ENCODE measurements around the gene LYZ.

Gene LYZ

DNA sequence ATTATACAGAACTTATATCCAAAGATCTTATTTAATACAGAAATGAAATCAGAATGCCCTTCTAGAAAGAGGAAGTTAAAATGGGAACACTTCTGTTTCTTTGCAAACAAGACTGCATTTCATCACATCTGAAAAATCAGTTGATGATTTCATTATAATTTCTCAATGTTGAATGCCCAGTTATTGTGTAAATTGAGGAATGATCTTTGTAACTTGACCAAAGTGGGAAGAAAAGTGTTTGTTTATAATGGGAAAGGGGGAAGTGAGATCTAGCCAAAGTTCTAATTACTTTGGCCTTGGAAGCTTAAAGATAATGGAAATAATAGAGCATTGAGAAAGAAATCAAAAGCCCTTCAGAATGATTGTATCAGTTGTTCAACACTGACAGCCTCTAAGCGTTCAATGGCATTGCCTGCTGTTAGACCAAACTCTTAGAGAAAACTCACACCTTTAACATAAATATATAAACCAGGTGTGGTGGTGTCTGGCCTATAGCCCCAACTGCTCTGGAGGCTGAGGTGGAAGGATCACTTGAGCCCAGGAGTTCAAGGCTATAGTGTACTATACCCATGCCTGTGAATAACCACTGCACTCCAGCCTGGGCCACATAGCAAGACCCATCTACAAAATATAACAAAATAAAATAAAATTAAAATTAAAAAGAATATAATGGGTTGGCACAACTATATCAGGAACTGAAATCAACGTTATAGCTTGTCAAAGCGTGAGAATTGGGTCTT lies 9.9 kb upstream of the LYZ start:
- in situ Hi-C loops (cut with HindIII; ENCODE audit: low sequenced_read_pairs), result no loop called here

DNA sequence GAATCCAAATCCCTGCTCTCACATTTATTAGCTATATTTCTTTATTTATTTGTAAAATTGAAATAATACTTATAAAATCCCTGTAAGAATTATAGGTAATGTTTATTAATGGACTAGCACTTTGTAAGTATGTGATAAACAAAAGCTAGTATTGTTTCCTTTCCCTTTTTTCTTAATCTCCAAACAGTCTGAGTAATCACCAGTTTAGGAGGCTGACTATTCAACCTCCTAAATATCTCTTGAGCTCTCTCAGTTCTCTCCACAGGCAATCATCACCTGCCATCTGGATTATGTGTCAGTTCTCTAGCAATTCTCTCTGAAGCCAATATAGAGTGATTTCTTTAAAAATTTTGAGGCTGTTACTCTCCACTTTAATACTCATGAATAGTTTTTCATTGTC lies 9.2 kb upstream of the LYZ start:
- in situ Hi-C loops (cut with HindIII; ENCODE audit: low sequenced_read_pairs), result no loop called here

DNA sequence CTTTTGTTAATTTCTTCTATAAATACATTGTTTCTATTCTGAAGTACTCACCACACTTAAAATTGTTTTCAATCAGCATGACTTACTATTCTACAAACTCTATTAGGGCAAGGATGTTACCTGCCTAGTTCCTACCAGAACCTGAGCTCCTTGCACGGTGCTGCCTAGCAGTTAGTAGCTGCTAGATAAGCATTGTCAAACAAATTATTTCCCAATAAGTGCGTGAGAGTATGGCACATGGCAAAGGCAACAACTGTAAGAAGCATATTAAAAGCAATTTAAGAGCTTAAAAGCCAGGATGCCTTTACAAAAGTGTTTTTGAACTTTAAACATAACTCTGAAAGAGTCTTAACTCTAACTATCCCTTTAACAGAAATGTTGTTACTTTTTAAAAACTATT lies 8.2 kb upstream of the LYZ start:
- in situ Hi-C loops (cut with HindIII; ENCODE audit: low sequenced_read_pairs), result no loop called here

DNA sequence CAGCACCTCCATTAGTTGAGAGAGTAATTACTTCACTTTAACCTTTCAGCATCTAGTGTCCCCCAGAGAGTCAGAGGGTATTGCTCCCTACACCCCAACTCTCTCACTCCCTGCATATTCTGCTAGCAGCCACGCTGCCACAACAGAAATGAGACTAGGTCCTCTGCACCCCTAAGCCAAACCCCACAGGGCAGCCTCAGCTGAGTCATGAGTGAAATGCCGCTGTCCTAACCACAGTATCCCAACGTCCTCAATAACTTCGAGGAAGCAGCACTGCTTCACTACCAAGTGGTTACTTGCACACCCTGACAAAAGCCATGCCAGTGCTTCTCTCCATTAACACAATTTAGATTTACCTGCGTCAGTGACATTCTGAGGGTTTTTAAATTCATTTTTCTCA lies 6.9 kb upstream of the LYZ start:
- in situ Hi-C loops (cut with HindIII; ENCODE audit: low sequenced_read_pairs), result no loop called here

DNA sequence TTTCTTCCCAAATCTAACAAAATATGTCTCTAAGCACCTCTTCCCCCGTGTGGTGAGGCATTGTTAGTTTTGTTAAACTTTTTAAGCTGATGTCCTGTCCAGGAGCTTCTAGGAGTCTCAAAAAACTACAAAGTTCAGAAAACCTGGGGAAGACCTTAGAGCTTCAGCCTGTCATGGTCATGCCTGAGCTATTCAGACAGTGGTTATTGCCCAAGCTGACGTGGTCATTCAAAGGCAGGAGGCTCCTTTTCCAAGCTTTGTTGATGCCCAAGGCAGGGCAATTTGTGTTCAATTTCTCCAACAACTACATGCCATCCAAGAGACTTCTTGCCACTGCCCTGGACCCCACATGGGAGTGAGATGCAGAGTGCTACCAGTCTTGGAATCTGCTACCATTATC lies 5.8 kb upstream of the LYZ start:
- in situ Hi-C loops (cut with HindIII; ENCODE audit: low sequenced_read_pairs), result no loop called here

DNA sequence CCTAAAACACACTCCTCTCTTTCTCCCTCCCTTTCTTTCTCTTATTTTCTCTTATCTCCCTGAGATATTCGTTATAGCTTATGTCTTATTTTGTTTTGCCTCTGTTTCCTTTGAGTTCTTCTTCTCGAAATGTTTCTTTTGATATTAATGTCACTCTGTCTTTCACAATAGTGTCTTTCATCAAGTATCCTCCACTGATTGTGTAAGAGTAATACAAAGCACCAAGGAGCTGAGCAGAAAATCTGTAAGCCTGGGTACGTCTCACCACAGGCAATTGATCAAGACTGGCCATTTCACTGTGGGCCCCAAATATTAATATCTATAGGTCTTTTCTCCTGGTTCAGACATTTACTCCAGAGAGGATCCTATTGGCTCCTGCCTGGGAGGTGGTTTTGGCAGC lies 4.8 kb upstream of the LYZ start:
- in situ Hi-C loops (cut with HindIII; ENCODE audit: low sequenced_read_pairs), result no loop called here

DNA sequence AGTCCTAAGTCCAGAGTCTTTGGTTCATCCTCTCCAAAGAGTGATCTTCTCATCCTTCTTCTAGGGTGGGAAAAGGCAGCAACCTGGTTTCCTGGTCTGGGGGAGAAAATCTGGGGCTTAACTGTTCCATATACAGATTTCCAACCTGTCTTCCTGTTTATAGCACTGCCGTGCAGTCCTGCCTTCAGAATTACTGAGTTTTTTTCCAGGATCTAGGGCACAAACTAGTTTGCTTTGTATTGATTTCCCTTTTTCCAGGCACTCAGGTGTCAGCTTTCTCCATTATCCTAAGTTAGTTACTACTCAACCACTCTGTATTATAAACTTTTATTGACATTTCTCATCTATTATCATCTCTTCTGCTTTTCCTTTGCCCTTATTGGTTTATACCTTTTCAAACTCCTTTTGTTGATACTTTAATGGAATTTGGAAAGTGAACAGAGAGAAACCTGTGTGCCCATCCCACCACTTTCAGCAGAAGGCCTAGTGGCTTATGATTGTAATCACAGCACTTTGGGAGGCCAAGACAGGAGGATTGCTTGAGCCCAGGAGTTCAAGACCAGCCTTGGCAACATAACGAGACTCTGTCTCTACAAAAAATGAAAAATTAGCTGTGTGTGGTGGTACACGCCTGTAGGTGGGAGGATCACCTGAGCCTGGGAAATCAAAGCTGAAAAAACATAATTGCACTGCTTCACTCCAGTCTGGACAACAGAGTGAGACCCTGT lies 4.1 kb upstream of the LYZ start:
- in situ Hi-C loops (cut with HindIII; ENCODE audit: low sequenced_read_pairs), result no loop called here

DNA sequence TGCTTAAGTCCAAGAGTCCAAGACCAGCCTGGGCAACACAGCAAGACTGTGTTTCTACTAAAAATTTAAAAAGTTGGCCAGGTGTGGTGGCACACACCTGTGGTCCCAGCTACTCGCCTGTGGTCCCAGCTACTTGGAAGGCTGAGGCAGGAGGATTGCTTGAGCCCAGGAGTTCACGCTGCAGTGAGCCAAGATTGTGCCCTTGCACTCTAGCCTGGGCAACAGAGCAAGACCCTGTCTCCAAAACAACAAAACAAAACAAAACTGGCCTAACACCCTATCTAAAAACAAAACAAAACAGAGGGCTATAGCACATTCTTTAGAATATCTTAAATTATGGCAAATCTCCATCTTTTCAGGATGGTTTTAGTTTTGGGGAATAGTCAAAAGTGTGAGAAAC lies 3.1 kb upstream of the LYZ start:
- in situ Hi-C loops (cut with HindIII; ENCODE audit: low sequenced_read_pairs), result no loop called here

DNA sequence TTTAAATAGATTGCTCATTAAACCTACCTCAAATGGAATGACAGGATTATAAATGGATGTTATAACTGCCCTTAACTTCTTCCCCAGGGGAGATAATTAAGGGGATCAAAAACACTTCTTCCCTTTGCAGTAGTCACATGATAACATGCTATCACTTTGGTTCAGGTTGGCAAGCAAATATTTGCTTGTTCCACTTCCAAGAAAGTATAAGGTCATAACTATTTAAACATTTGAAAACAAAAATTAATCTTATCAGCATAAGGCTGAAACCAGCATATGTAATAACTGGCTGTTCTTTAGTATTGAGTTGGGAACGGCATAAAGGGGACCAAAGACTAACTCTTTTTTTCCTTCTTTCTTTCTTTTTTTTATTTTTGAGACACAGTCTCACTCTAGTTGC lies 2.4 kb upstream of the LYZ start:
- in situ Hi-C loops (cut with HindIII; ENCODE audit: low sequenced_read_pairs), result no loop called here

DNA sequence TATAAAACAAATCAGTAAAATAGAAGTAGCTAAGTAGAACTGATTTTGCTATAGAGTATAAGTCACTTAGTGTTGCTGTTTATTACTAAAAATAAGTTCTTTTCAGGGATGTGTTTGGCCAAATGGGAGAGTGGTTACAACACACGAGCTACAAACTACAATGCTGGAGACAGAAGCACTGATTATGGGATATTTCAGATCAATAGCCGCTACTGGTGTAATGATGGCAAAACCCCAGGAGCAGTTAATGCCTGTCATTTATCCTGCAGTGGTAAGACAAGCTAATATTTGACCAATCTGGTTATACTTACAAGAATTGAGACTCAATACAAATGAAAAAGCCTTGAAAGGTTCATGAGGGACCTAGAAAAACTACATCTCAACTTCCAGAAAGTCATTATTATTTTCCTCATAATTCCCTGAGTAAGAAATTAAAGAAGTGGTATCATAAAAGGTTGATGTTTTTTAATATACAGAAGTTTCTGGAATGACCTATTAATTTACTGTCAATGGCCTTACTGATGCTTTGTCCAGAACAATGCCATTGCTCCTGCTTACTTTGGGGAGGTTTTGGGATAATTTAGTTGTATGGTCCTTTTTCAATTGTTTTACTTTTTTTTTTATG lies 1.9 kb downstream of the LYZ start:
- in situ Hi-C loops (cut with HindIII; ENCODE audit: low sequenced_read_pairs), result no loop called here

DNA sequence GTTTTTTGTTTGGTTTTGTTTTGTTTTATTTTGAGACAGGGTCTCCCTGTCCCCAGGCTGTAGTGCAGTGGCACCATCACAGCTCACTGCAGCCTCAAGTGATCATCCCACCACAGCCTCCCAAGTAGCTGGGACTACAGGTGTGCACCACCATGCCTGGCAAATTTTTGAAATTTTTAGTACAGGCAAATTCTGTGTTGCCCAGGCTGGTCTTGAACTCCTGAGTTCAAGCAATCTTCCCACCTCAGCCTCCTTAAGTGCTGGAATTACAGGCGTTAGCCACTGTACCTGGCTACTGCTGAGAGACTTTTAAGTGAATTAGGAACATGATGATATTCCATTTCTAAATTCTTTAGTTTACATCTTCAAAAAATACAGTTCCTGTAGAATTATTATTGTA lies 2.6 kb downstream of the LYZ start:
- in situ Hi-C loops (cut with HindIII; ENCODE audit: low sequenced_read_pairs), result no loop called here

DNA sequence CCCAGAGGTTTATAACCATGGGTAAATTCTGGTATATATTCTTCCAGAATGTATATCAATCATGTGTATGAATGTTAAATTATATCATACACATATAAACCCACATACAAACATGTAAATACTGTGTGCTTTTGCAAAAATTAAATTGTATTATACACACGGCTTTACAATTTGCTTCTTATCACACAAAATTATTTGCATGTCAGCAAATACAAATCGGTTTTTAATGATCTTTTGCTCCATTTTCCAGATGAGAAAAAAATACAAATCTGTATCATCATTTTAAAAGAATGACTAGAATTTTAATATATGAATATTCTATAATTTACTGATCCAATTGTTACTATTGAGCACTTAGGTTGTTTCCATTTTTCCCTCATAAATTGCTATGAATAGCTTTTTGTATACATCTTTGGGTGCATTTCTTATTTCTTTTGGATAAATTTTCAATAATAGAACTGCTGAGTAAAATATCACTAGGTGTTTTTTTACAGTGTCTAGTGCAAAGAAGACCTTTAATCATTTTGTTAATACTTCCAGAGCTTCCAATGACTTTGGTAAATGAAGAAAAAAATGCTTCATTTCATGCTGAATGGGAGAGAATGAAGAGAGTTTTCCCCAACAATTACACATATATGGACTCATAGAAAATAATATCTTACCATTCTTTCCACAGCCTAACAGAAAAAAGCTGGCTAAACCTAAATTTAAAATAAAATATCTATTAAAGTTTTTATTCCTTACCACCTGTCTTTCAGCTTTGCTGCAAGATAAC lies 3.5 kb downstream of the LYZ start:
- in situ Hi-C loops (cut with HindIII; ENCODE audit: low sequenced_read_pairs), result no loop called here

DNA sequence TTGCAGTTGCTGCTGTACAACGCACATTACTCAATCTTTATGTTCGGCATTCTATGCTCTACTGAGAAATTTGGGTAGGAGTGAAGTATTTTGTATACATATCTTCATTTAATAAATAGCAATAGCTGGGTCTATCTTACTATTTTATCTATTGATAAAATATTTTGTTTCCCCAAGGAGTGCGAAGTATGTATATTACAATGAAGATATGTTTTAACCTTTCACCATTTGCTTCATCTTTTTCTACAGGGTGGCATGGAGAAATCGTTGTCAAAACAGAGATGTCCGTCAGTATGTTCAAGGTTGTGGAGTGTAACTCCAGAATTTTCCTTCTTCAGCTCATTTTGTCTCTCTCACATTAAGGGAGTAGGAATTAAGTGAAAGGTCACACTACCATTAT lies 4.7 kb downstream of the LYZ start:
- in situ Hi-C loops (cut with HindIII; ENCODE audit: low sequenced_read_pairs), result no loop called here

DNA sequence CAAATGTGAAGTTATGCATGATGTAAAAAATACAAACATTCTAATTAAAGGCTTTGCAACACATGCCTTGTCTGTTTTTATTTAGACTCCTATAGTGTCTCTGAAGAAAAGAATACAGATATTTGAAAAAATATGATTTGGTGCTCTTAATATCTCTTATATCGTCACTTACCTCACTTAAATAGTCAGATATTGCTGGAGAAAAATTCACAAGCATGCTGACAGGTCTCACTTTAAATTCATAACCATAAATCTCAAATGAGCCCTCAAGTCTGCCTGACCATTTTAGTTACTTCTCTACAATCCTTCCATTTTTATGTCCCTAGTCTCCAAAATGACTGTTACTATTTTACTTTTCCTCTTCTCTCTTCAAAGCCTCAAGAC lies 6.0 kb downstream of the LYZ start:
- in situ Hi-C loops (cut with HindIII; ENCODE audit: low sequenced_read_pairs), result no loop called here

DNA sequence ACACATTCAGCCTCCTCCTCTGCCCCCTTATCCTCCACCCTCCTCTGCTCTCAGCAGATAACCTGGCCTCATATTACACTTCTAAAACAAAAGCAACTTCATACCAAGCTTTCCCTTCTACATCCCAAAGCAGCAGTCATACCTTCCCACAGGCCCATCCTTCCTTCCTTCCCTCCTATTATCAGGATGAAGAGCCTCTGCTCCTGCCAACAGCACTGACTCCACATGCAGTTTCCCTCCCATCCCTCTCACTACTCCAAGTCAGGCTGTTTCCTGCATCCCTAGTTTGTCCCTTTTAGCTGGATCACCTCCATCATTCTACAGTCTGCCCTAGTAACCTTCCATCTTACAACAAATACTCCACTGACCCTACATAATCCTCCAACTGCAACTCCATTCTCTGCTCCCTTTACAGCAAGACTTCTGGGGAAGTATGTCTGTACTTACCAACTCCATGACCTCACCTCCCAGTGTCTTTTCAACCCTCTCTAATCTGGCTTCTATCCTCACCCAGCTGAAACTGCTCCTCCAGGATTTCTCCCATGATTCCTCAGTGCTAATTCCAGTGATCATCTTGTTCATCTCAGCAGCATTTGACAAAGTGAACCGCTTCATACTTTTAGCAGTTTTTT lies 6.5 kb downstream of the LYZ start:
- in situ Hi-C loops (cut with HindIII; ENCODE audit: low sequenced_read_pairs), result no loop called here

DNA sequence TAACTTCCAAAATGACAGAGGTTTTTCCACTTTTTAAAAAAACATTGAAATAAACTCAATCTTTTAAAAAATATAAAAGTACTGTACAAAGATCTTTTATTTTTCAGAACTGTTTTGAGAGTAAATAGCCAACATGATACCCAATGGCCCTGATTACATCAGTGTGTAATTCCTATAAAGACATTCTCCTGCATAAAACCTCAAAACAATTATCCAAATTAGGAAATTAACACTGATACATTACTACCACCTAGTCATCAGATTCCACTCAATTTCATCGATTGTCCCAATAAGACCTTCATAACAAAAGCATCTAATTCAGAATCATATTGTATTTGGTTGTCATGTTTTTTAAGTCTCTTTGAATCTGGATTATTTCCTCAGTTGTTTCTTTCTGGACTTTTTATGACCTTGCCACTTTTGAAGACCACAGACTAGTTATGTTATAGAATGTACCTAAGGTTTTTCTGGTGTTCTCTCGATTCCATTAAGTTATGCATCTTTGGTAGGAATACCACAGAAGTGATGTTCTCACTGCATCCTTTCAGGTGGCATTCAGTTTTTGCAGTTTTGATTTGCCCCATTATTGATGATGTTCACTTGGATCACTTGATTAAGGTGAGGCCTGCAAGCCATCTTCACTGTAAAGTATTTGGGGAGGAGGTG lies 7.3 kb downstream of the LYZ start:
- in situ Hi-C loops (cut with HindIII; ENCODE audit: low sequenced_read_pairs), result no loop called here

DNA sequence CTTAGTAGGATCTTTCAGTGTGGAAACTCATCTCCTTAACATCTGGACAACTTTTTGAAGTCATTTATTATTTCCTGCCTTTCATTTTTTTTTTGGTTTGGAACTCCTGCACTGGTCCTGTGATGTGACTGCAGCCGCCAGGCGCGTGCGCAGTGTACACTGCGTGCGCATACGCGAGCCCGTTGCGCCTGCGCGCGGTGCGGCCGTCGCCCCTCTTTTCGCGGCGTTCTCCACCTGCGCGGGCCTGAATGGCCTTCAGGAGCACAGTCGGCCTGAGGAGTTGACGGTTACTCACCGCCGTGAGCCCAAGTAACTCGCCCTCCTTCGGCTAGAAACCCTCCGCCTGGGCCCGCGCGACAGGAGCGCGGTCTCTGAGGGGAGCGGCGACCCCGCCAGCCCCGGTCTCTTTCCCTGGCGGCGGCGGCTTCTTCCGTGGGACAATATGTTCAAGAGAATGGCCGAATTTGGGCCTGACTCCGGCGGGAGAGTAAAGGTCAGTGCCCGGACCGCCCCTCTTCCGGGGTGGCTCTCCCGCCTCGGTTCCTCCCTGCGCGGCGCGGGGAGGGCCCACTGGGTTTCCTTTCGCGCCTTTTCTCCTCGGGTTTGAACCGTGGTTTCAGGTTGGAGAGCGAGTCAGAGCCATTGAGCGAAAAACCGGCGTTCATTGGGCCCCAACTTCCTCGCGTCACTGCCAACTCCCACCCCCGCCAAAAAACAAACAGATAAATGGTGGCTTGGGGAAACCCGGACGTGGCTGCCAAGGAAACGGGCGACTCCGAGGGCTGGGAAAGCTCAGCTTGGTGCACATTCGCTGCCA lies 11.6 kb downstream of the LYZ start, which contains the start of gene YEATS4:
Gene YEATS4, plus strand, starts transcription at position 213 of the 817 bp plus-strand sequence. Its CDS starts 230 bp downstream, at position 443.
- in situ Hi-C loops (cut with HindIII; ENCODE audit: low sequenced_read_pairs), result no loop called here

DNA sequence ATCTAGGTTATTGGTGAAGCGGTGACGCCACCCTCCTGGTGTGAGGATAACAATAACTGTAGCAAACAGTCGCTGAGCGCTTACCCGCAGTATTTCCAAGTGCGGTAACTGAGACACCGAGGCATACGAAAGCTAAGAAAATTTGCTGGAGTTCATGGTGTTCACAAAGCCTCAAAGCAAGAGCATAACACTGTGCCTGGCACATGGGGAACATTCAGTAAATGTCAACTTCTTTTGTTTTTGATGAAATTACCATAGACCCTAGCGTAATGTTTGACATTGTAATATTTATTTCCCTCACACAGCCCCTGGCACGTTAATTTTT lies 12.1 kb downstream of the LYZ start:
- in situ Hi-C loops (cut with HindIII; ENCODE audit: low sequenced_read_pairs), result no loop called here

DNA sequence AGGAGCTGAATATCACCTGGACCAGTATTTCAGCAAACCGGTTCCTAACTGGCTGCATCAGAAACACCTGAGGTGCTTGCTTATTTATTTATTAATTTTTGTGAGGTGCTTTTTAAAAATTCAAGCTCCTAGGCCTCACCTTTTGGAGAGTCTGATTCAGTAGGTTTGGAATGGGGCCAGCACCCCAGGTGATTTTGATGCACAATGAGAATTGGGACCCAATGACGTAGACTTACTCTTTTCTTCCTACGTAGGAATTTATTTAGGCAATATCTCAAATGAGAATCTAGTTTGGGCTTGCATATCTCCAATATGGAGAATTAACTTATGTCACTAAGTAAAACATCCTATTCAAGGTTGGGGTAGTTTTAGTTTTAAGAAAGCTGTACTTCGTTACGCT lies 18.6 kb downstream of the LYZ start:
- in situ Hi-C loops (cut with HindIII; ENCODE audit: low sequenced_read_pairs), result no loop called here

DNA sequence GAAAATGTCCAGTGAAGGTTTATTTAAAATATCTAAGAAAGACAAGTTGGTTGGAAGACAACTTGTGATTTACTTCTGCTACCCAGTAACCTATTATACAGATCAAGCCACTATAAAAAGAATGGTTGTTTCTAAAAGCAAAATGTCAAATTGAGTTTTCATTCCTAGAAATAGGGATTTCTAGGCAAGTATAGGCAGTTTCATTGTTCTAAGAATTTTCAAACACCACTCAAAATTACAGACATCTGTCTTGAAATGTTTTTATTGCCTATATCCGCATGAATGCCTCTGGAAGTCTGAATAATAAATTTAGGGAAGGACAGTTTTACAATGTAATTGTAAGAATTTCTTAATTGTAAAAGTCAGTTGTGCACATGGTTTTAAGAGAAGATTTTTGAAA lies 20.0 kb downstream of the LYZ start:
- in situ Hi-C loops (cut with HindIII; ENCODE audit: low sequenced_read_pairs), result no loop called here
